WERI-Rb-1 (cell line): ENCODE data around the gene TMEM59L.
"Not testable (repeated sequence)": the region's sequence is repeated elsewhere in the genome, so short reads cannot be mapped to it uniquely, and the experiment has no call there.

ENCODE experiments used
- DNase-seq: peaks from one replicate; pipeline ENCODE4 v3.0.0-alpha.2; 2020
- H3K27ac ChIP-seq: fragments of 250-450 bp; sonication (Bioruptor Pico); 2 replicates; pipeline ENCODE4 v1.5.1; 2020; ENCODE audit warnings: mild to moderate bottlenecking, moderate library complexity
- H3K27me3 ChIP-seq: fragments of 250-450 bp; sonication (Bioruptor Pico); 2 replicates; pipeline ENCODE4 v1.5.1; 2021; ENCODE audit warnings: mild to moderate bottlenecking, low read depth, moderate library complexity; ENCODE audit not compliant: insufficient read depth, severe bottlenecking
- H3K36me3 ChIP-seq: fragments of 250-450 bp; sonication (Bioruptor Pico); 2 replicates; pipeline ENCODE4 v1.5.1; 2020; ENCODE audit warnings: mild to moderate bottlenecking, moderate library complexity
- H3K4me3 ChIP-seq: 2 replicates; pipeline ENCODE4 v1.5.1; 2011; ENCODE audit warnings: low read depth, mild to moderate bottlenecking, control low read depth, low read length
- H3K9me3 ChIP-seq: fragments of 250-450 bp; sonication (Bioruptor Pico); 2 replicates; pipeline ENCODE4 v1.5.1; 2021; ENCODE audit warnings: mild to moderate bottlenecking, moderate library complexity; ENCODE audit not compliant: severe bottlenecking
- CTCF ChIP-seq: IDR thresholded peaks from 2 replicates; pipeline ENCODE4 v1.5.1; 2011; ENCODE audit warnings: low read depth, mild to moderate bottlenecking, control low read depth, inconsistent platforms, low read length

Gene TMEM59L

DNA sequence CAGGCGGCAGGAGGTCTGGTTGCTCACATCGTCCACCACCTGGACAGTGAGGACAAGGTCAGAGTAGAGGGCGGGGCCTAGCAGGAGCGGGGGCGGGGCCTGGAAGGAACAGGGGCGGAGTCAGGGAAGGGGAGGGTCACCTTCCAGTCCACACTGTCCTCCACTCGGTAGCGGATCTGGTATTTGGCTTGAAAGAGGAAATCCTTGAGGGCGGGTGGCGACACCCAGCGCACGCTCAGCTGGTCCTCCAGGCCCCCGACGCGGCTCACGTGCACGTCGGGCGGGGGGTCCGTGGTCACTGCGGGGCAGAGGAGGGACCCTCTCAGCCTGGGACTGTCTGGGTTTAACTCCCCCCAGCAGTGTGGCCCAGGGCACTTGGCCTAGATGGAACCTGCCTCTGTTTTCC, 15.9 kb upstream of the TMEM59L start:
- no peaks in the 10 kb centered on the region for H3K9me3 ChIP-seq
- peak overlapping the region; percentile 36; the same call in 1 of the 2 replicates for H3K27ac ChIP-seq
- DNase-seq, result peak; percentile 93
- peak overlapping the region; percentile 34 for H3K4me3 ChIP-seq
- H3K36me3 ChIP-seq, result peaks cover 8% of the 10 kb centered on the region
- no peak for TF ChIP-seq CTCF
- H3K27me3 ChIP-seq, result no peaks in the 10 kb centered on the region

GRCh38 chr19:18597809-18598660, 14.6 kb upstream of the TMEM59L start:
- H3K4me3 ChIP-seq, result peak overlapping the region; percentile 19; the same call in 1 of the 2 replicates
- TF ChIP-seq CTCF, result no peak
- no peaks in the 10 kb centered on the region for H3K27me3 ChIP-seq
- peak; percentile 47 for DNase-seq
- H3K36me3 ChIP-seq, result peaks cover 7% of the 10 kb centered on the region
- H3K27ac ChIP-seq, result peak overlapping the region; percentile 51
- no peaks in the 10 kb centered on the region for H3K9me3 ChIP-seq

DNA sequence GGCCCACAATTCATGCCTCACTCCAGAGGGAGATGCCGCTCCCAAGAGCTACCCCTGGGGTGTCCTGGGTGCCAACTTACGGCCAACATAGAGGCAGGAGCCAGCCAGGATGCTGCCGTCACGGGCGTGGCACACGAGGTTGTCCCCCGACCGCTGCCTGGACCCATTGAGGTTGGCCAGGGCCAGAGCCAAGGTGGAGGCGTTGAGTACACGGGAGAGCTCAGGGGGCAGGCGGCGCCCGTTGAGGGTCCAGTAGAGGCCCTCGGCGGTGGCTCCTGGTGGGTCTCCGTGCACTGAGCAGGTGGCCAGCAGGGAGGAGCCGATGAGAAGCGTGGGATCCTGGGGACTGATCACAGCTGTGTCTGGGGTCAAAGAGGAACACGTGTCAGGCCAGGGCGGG, 13.2 kb upstream of the TMEM59L start:
- Histone ChIP-seq H3K36me3 (peaks cover 2% of the 10 kb centered on the region; the same call in 1 of the 2 replicates), H3K27me3 (no peaks in the 10 kb centered on the region), H3K4me3 (no peak overlapping the region), H3K27ac (no peak overlapping the region), H3K9me3 (no peaks in the 10 kb centered on the region)
- DNase-seq, result no peak
- no peak for TF ChIP-seq CTCF

- H3K4me3 ChIP-seq, H3K27ac ChIP-seq, H3K9me3 ChIP-seq, H3K27me3 ChIP-seq, H3K36me3 ChIP-seq, DNase-seq: not testable (repeated sequence)
These were observed 11.8 kb upstream of the TMEM59L start for GRCh38 chr19:18600692-18601397.

DNA sequence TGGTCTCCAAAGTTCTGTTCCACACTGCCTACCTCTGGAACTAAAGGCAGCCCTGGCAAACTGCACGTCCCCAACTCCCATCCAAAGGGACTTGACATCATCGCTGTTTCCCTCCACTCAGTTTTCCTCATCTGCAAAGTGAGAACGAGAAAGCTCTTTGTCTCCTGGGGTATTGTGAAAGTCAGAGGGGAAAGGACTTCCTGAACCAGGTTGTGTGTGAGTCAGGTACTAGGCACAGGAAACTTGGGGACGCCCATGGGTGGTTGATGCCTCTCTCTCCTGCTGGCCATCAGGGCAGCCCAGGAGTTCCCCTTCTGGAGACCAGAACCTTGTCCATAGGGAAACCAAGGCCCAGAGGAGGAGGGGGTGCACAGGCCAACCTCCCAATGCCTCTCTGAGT, 10.8 kb upstream of the TMEM59L start:
- Histone ChIP-seq H3K36me3 (peaks cover 2% of the 10 kb centered on the region; the same call in 1 of the 2 replicates), H3K27ac (no peak overlapping the region), H3K9me3 (no peaks in the 10 kb centered on the region), H3K27me3 (no peaks in the 10 kb centered on the region), H3K4me3 (no peak overlapping the region)
- DNase-seq, result no peak
- TF ChIP-seq CTCF, result no peak

GRCh38 chr19:18603255-18603957, 9.3 kb upstream of the TMEM59L start:
- no peak for DNase-seq
- H3K27ac ChIP-seq, result no peak overlapping the region
- H3K9me3 ChIP-seq, result no peaks in the 10 kb centered on the region
- H3K27me3 ChIP-seq, result peaks cover 13% of the 10 kb centered on the region
- TF ChIP-seq CTCF, result 0 out of 2 replicates have a peak, but pooled peaks have one; percentile 8
- peaks cover 2% of the 10 kb centered on the region; the same call in 1 of the 2 replicates for H3K36me3 ChIP-seq
- no peak overlapping the region for H3K4me3 ChIP-seq
